ENCODE results near the gene GABRB3.

GABRB3 gene

GRCh38 chr15:26624128-26624527 is 148.7 kb downstream of the GABRB3 start:
- DNase-seq = no peak

- no peak for DNase-seq
These were observed 149.8 kb downstream of the GABRB3 start for GRCh38 chr15:26623071-26623470.

GRCh38 chr15:26621816-26622215 is 151.1 kb downstream of the GABRB3 start:
- DNase-seq = no peak

- DNase-seq = no peak
These were observed 152.1 kb downstream of the GABRB3 start for GRCh38 chr15:26620528-26621458.

GRCh38 chr15:26615927-26616302 is 157.0 kb downstream of the GABRB3 start:
- DNase-seq = no peak

- no peak for DNase-seq
These were observed 157.5 kb downstream of the GABRB3 start for GRCh38 chr15:26615188-26615926.

- DNase-seq = no peak
These were observed 158.1 kb downstream of the GABRB3 start for GRCh38 chr15:26614734-26615133.

- no peak for DNase-seq
These were observed 174.2 kb downstream of the GABRB3 start for GRCh38 chr15:26598704-26599103.

- no peak for DNase-seq
These were observed 177.3 kb downstream of the GABRB3 start for GRCh38 chr15:26595611-26596010.

GRCh38 chr15:26590676-26591075 is 182.2 kb downstream of the GABRB3 start:
- no peak for DNase-seq

- DNase-seq = no peak
These were observed 190.0 kb downstream of the GABRB3 start for GRCh38 chr15:26582840-26583239.

- DNase-seq = no peak
These were observed 191.9 kb downstream of the GABRB3 start for GRCh38 chr15:26580943-26581342.

GRCh38 chr15:26572602-26573350 is 200.1 kb downstream of the GABRB3 start:
- DNase-seq = no peak

- no peak for DNase-seq
These were observed 201.5 kb downstream of the GABRB3 start for GRCh38 chr15:26571346-26571745.

- no peak for DNase-seq
These were observed 207.3 kb downstream of the GABRB3 start for GRCh38 chr15:26565542-26565941.

GRCh38 chr15:26564361-26564760 is 208.5 kb downstream of the GABRB3 start:
- DNase-seq = no peak

- DNase-seq = no peak
These were observed 210.5 kb downstream of the GABRB3 start for GRCh38 chr15:26562336-26562735.

GRCh38 chr15:26561896-26562295 is 211.0 kb downstream of the GABRB3 start:
- DNase-seq = no peak

- DNase-seq = no peak
These were observed 211.7 kb downstream of the GABRB3 start for GRCh38 chr15:26561130-26561529.

- no peak for DNase-seq
These were observed 217.0 kb downstream of the GABRB3 start for GRCh38 chr15:26555898-26556297.

- no peak for DNase-seq
These were observed 221.4 kb downstream of the GABRB3 start for GRCh38 chr15:26551473-26551872.

GRCh38 chr15:26550880-26551279 is 222.0 kb downstream of the GABRB3 start:
- DNase-seq = no peak

GRCh38 chr15:26537663-26538062 is 235.2 kb downstream of the GABRB3 start:
- no peak for DNase-seq

Measured in NCI-H1048 (cell line).